K562 (cell line): ENCODE data around the gene STK32C. TPM values are rescaled to one million over a fixed set of nuclear protein-coding genes. Genes with fewer than 3 reads are reported as not detected.

ENCODE experiments used
- BHLHE40 ChIP-seq: IDR thresholded peaks from 2 replicates; pipeline ENCODE4 v1.6.1; 2011; ENCODE audit warnings: low read length, improper control_type of control experiment
- CBFA2T3 ChIP-seq: fragments of 450-650 bp; IDR thresholded peaks from 2 replicates; pipeline ENCODE4 v1.6.1; 2017
- HDAC1 ChIP-seq, 2 experiments: fragments of 450-650 bp; IDR thresholded peaks; 2 replicates each; pipeline ENCODE4 v1.6.1; 2016 to 2017; ENCODE audit warnings: inconsistent platforms in 1 of 2, mild to moderate bottlenecking in 1 of 2, moderate library complexity in 1 of 2
- KDM1A ChIP-seq, 2 experiments: fragments of 450-650 bp; IDR thresholded peaks; 2 replicates each; pipeline ENCODE4 v1.6.1; 2016; ENCODE audit warnings: mild to moderate bottlenecking in 2 of 2
- MLLT1 ChIP-seq, 2 experiments: fragments of 450-650 bp; IDR thresholded peaks; 2 replicates each; pipeline ENCODE4 v1.6.1; 2016
- TFAP4 ChIP-seq: sonication (generic); formaldehyde crosslinking; IDR thresholded peaks from 2 replicates; pipeline ENCODE4 v1.8.0; 2022; ENCODE audit warnings: missing genetic modification reagents, mild to moderate bottlenecking, moderate library complexity, borderline replicate concordance
- polyA plus RNA-seq, 8 experiments: library from polyadenylated mRNA; depleted of rRNA in 4 of 8; stranded (reverse) in 5 of 8; unstranded in 3 of 8; fragments of >200 nt; fragmentation: Nextera tagmentation in 2 of 8; fragmentation: Illumina TruSeq in 1 of 8; extraction: Ambion mirVana in 2 of 8; extraction: Trizol in 1 of 8; gene quantifications; 2 replicates each; pipeline versions ENCODE4 v1.2.1 to v1.2.3, GENCODE V29; 2011 to 2014; ENCODE audit warnings: inconsistent platforms in 1 of 8, missing spikeins in 1 of 8
- total RNA-seq, 7 experiments: library from RNA; depleted of rRNA in 6 of 7; stranded (reverse); fragments of >200 nt in 6 of 7; fragmentation: Illumina TruSeq in 2 of 7; extraction: Trizol in 2 of 7; gene quantifications; 2 replicates each; pipeline versions ENCODE4 v1.2.1 to v1.2.3, GENCODE V29; 2011 to 2021; ENCODE audit warnings: low replicate concordance in 1 of 7

The STK32C gene
- total and polyA plus RNA-seq, 9 of the 15 experiments (the other 6 are each of a cell fraction or from before 2014, with no cell fraction given): 1.5 to 20.9 (median 6.5) TPM

GRCh38 chr10:132336064-132336746 lies 28.5 kb upstream of the STK32C start (continued):
- TF ChIP-seq KDM1A (IDR thresholded peaks at IDR 0.05) (peak; percentile 86 to 88), BHLHE40 (peak; percentile 52), CBFA2T3 (peak; percentile 16), TFAP4 (CRISPR knock-in tag) (peak; percentile 26; the same call in 1 of the 2 replicates), HDAC1 (IDR thresholded peaks at IDR 0.05) (0 out of 4 replicates have a peak, but pooled peaks of 1 of the 2 experiments have one; percentile 49), MLLT1 (IDR thresholded peaks at IDR 0.05) (no peak)
